WTC11 (cell line): Measurements from ENCODE around the gene UBN1. TPM values are rescaled to one million over a fixed set of nuclear protein-coding genes. Genes with fewer than 3 reads are reported as not detected.

Source experiments
- ATAC-seq: fragments of 200-7000 bp; cut with Tn5 transposase; 2 replicates; pipeline ENCODE4 v1.10.0; 2021; ENCODE audit warnings: mild to moderate bottlenecking, moderate library complexity
- CTCF ChIA-PET: fragments of 300-600 bp; sonication (Branson Sonifier 250); formaldehyde crosslinking; loops from one replicate; lab custom pipeline; 2021; ENCODE audit warnings: antibody characterized with exemption; lab: Charles Lee
- POLR2A ChIA-PET: fragments of 350-600 bp; sonication (Branson Sonifier 250); formaldehyde crosslinking; loops from one replicate; lab custom pipeline; 2021; ENCODE audit warnings: antibody characterized with exemption; lab: Charles Lee
- DNase-seq: peaks from one replicate; pipeline ENCODE4 v3.0.0; 2021; ENCODE audit warnings: low spot score
- H3K27ac Mint-ChIP-seq: 2 replicates; pipeline ENCODE4 v1.8.0; 2021; ENCODE audit warnings: mixed read lengths
- H3K27me3 Mint-ChIP-seq: 2 replicates; pipeline ENCODE4 v1.8.0; 2021; ENCODE audit warnings: low read depth, mild to moderate bottlenecking, moderate library complexity, mixed read lengths
- H3K36me3 Mint-ChIP-seq: 2 replicates; pipeline ENCODE4 v1.8.0; 2021; ENCODE audit warnings: mixed read lengths
- H3K4me1 Mint-ChIP-seq: 2 replicates; pipeline ENCODE4 v1.8.0; 2022; ENCODE audit warnings: mixed read lengths
- H3K4me3 Mint-ChIP-seq: 2 replicates; pipeline ENCODE4 v1.8.0; 2021; ENCODE audit warnings: mild to moderate bottlenecking, moderate library complexity, mixed read lengths
- H3K9me3 Mint-ChIP-seq: 2 replicates; pipeline ENCODE4 v1.8.0; 2021; ENCODE audit warnings: mixed read lengths
- E2F4 ChIP-seq: sonication (generic); formaldehyde crosslinking; IDR thresholded peaks from 2 replicates; pipeline ENCODE4 v1.8.1; 2022; ENCODE audit warnings: low read depth, mild to moderate bottlenecking, moderate library complexity, missing genetic modification reagents, borderline replicate concordance
- ELF4 ChIP-seq: sonication (generic); formaldehyde crosslinking; IDR thresholded peaks from 2 replicates; pipeline ENCODE4 v1.8.1; 2022; ENCODE audit warnings: low read depth, mild to moderate bottlenecking, moderate library complexity, missing genetic modification reagents
- ESRRA ChIP-seq: sonication (generic); formaldehyde crosslinking; IDR thresholded peaks from 2 replicates; pipeline ENCODE4 v1.8.1; 2022; ENCODE audit warnings: mild to moderate bottlenecking, missing genetic modification reagents, borderline replicate concordance
- IRF2 ChIP-seq: sonication (generic); formaldehyde crosslinking; IDR thresholded peaks from 2 replicates; pipeline ENCODE4 v1.8.0; 2022; ENCODE audit warnings: low read depth, missing genetic modification reagents, borderline replicate concordance
- MLX ChIP-seq: sonication (generic); formaldehyde crosslinking; IDR thresholded peaks from 2 replicates; pipeline ENCODE4 v1.8.1; 2023; ENCODE audit warnings: mild to moderate bottlenecking, missing genetic modification reagents, moderate library complexity
- NR1H2 ChIP-seq: sonication (generic); formaldehyde crosslinking; IDR thresholded peaks from 2 replicates; pipeline ENCODE4 v1.9.0; 2021; ENCODE audit warnings: mild to moderate bottlenecking, moderate library complexity, missing genetic modification reagents
- RELA ChIP-seq: sonication (generic); formaldehyde crosslinking; IDR thresholded peaks from 2 replicates; pipeline ENCODE4 v1.8.1; 2022; ENCODE audit warnings: missing genetic modification reagents, mild to moderate bottlenecking, borderline replicate concordance
- RORB ChIP-seq: fragments of 250-450 bp; sonication (Bioruptor Pico); IDR thresholded peaks from 2 replicates; pipeline ENCODE4 v1.9.0; 2021; ENCODE audit warnings: mild to moderate bottlenecking
- SMAD4 ChIP-seq: sonication (generic); formaldehyde crosslinking; IDR thresholded peaks from 2 replicates; pipeline ENCODE4 v1.8.0; 2022; ENCODE audit warnings: mild to moderate bottlenecking, missing genetic modification reagents
- SOX15 ChIP-seq: fragments of 250-450 bp; sonication (Bioruptor Pico); IDR thresholded peaks from 2 replicates; pipeline ENCODE4 v1.9.0; 2021; ENCODE audit warnings: mild to moderate bottlenecking
- ZBTB43 ChIP-seq: sonication (generic); formaldehyde crosslinking; IDR thresholded peaks from 2 replicates; pipeline ENCODE4 v1.8.1; 2023; ENCODE audit warnings: mild to moderate bottlenecking, missing genetic modification reagents
- total RNA-seq: library from RNA; stranded (reverse); gene quantifications from 3 replicates; pipeline ENCODE4 v1.2.3, GENCODE V29; 2021
- TF ChIP-seq, protein P1 (sequence below): fragments of 250-450 bp; sonication (Bioruptor Pico); IDR thresholded peaks from 2 replicates; pipeline ENCODE4 v1.9.0; 2021; ENCODE audit warnings: mild to moderate bottlenecking
- TF ChIP-seq, protein P2 (sequence below): sonication (generic); formaldehyde crosslinking; IDR thresholded peaks from 2 replicates; pipeline ENCODE4 v1.8.1; 2022; ENCODE audit warnings: mild to moderate bottlenecking, moderate library complexity, missing genetic modification reagents
- TF ChIP-seq, protein P3 (sequence below): fragments of 250-450 bp; sonication (Bioruptor Pico); IDR thresholded peaks from 2 replicates; pipeline ENCODE4 v1.9.0; 2021; ENCODE audit warnings: mild to moderate bottlenecking
- TF ChIP-seq, protein P4 (sequence below): sonication (generic); formaldehyde crosslinking; IDR thresholded peaks from 2 replicates; pipeline ENCODE4 v1.8.1; 2023; ENCODE audit warnings: mild to moderate bottlenecking, moderate library complexity, missing genetic modification reagents
- TF ChIP-seq, protein P5 (sequence below): fragments of 250-450 bp; sonication (Bioruptor Pico); IDR thresholded peaks from 2 replicates; pipeline ENCODE4 v1.9.0; 2021; ENCODE audit warnings: moderate library complexity, mild to moderate bottlenecking, inconsistent platforms, borderline replicate concordance

The UBN1 gene
- total RNA-seq, 1 experiment from 2014 or later = 38.5 TPM

- H3K9me3 Mint-ChIP-seq = no peaks in the 10 kb centered on the region
- POLR2A ChIA-PET = no interaction called here
- TF ChIP-seq, protein P1, sequence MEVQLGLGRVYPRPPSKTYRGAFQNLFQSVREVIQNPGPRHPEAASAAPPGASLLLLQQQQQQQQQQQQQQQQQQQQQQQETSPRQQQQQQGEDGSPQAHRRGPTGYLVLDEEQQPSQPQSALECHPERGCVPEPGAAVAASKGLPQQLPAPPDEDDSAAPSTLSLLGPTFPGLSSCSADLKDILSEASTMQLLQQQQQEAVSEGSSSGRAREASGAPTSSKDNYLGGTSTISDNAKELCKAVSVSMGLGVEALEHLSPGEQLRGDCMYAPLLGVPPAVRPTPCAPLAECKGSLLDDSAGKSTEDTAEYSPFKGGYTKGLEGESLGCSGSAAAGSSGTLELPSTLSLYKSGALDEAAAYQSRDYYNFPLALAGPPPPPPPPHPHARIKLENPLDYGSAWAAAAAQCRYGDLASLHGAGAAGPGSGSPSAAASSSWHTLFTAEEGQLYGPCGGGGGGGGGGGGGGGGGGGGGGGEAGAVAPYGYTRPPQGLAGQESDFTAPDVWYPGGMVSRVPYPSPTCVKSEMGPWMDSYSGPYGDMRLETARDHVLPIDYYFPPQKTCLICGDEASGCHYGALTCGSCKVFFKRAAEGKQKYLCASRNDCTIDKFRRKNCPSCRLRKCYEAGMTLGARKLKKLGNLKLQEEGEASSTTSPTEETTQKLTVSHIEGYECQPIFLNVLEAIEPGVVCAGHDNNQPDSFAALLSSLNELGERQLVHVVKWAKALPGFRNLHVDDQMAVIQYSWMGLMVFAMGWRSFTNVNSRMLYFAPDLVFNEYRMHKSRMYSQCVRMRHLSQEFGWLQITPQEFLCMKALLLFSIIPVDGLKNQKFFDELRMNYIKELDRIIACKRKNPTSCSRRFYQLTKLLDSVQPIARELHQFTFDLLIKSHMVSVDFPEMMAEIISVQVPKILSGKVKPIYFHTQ (CRISPR knock-in tag) = no peak
- TF ChIP-seq NR1H2 (CRISPR knock-in tag) = no peak
- no peak for TF ChIP-seq ELF4
- TF ChIP-seq, protein P2, sequence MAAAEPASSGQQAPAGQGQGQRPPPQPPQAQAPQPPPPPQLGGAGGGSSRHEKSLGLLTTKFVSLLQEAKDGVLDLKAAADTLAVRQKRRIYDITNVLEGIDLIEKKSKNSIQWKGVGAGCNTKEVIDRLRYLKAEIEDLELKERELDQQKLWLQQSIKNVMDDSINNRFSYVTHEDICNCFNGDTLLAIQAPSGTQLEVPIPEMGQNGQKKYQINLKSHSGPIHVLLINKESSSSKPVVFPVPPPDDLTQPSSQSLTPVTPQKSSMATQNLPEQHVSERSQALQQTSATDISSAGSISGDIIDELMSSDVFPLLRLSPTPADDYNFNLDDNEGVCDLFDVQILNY (CRISPR knock-in tag) = no peak
- TF ChIP-seq RORB (CRISPR knock-in tag) = no peak
- no peak for TF ChIP-seq IRF2 (CRISPR knock-in tag)
- no peak for TF ChIP-seq ESRRA (CRISPR knock-in tag)
- TF ChIP-seq, protein P3, sequence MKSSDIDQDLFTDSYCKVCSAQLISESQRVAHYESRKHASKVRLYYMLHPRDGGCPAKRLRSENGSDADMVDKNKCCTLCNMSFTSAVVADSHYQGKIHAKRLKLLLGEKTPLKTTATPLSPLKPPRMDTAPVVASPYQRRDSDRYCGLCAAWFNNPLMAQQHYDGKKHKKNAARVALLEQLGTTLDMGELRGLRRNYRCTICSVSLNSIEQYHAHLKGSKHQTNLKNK (CRISPR knock-in tag) = no peak
- TF ChIP-seq ZBTB43 (CRISPR knock-in tag) = no peak
- no peak for TF ChIP-seq SMAD4 (CRISPR knock-in tag)
- TF ChIP-seq SOX15 (CRISPR knock-in tag) = no peak
- no peak for TF ChIP-seq E2F4
- TF ChIP-seq MLX (CRISPR knock-in tag) = no peak
- TF ChIP-seq RELA (CRISPR knock-in tag) = no peak
- TF ChIP-seq, protein P4, sequence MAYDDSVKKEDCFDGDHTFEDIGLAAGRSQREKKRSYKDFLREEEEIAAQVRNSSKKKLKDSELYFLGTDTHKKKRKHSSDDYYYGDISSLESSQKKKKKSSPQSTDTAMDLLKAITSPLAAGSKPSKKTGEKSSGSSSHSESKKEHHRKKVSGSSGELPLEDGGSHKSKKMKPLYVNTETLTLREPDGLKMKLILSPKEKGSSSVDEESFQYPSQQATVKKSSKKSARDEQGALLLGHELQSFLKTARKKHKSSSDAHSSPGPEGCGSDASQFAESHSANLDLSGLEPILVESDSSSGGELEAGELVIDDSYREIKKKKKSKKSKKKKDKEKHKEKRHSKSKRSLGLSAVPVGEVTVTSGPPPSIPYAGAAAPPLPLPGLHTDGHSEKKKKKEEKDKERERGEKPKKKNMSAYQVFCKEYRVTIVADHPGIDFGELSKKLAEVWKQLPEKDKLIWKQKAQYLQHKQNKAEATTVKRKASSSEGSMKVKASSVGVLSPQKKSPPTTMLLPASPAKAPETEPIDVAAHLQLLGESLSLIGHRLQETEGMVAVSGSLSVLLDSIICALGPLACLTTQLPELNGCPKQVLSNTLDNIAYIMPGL (CRISPR knock-in tag) = no peak
- TF ChIP-seq, protein P5, sequence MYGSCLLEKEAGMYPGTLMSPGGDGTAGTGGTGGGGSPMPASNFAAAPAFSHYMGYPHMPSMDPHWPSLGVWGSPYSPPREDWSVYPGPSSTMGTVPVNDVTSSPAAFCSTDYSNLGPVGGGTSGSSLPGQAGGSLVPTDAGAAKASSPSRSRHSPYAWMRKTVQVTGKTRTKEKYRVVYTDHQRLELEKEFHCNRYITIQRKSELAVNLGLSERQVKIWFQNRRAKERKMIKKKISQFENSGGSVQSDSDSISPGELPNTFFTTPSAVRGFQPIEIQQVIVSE (CRISPR knock-in tag) = no peak
- no peak; the same call in 1 of the 2 replicates for ATAC-seq
- H3K4me3 Mint-ChIP-seq = no peak overlapping the region
- CTCF ChIA-PET = interaction anchor here (0.7 to 1.3 kb wide), 5 partner anchors 12 to 211 kb away, joined by 3 to 7 read pairs (median 3); partner anchors contain the start of genes ANKS3, DNAAF8 and ROGDI
- H3K36me3 Mint-ChIP-seq = peaks cover 67% of the 10 kb centered on the region
- no peak overlapping the region for H3K27ac Mint-ChIP-seq
- no peaks in the 10 kb centered on the region for H3K27me3 Mint-ChIP-seq
- DNase-seq = no peak
- H3K4me1 Mint-ChIP-seq = no peaks in the 10 kb centered on the region
Measured at GRCh38 chr16:4814542-4815173, 32.6 kb upstream of the UBN1 start.
